ENCODE results near the gene BHLHA15.
A peak's percentile ranks its signal among the peaks of the same experiment; 100 is the strongest.

Gene BHLHA15

GRCh38 chr7:98187138-98187502 lies 24.1 kb upstream of the BHLHA15 start:
- no peak for DNase-seq (ENCODE audit: low spot score)

DNA sequence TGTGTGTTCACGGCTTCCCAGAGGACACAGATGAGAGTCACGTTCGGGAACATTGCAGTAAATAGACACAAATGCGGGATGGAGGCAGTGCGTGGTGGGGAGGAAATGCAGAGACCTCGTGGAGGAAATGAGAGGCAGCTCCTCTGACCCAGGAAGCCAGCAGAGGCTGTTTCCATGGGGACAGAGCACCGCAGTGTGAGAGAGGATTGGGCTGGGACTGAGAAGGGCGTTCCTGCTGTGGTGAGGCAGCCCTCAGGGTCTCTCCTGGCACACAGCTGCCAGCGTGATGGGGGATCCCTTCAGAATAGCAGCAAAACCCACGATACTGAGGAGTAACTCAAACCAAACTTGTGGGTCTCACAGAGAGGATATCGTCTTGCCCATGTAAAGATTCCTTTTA lies 21.7 kb upstream of the BHLHA15 start:
- DNase-seq (ENCODE audit: low spot score): no peak

GRCh38 chr7:98191668-98192431 lies 19.4 kb upstream of the BHLHA15 start:
- no peak for DNase-seq (ENCODE audit: low spot score)

DNA sequence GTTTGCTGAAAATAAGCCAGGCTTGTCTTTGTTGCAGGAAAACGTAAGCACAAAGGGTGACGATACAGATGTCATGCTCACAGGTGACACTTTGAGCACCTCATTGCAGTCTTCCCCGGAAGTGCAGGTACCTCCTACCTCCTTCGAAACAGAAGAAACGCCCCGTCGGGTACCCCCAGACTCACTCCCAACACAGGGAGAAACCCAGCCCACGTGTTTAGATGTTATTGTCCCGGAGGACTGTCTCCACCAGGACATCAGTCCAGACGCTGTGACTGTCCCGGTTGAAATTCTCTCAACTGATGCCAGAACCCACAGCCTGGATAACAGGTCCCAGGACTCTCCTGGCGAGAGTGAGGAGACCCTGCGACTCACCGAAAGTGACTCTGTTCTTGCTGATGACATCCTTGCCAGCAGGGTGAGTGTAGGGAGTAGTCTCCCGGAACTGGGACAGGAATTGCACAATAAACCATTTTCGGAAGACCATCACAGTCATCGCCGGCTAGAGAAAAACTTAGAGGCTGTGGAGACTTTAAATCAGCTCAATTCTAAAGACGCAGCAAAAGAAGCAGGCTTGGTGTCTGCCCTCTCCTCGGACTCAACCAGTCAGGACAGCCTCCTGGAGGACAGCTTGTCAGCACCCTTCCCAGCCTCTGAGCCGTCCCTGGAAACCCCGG lies 18.3 kb upstream of the BHLHA15 start:
- no peak for DNase-seq (ENCODE audit: low spot score)

GRCh38 chr7:98193474-98194180 lies 17.6 kb upstream of the BHLHA15 start:
- DNase-seq (ENCODE audit: low spot score): no peak

DNA sequence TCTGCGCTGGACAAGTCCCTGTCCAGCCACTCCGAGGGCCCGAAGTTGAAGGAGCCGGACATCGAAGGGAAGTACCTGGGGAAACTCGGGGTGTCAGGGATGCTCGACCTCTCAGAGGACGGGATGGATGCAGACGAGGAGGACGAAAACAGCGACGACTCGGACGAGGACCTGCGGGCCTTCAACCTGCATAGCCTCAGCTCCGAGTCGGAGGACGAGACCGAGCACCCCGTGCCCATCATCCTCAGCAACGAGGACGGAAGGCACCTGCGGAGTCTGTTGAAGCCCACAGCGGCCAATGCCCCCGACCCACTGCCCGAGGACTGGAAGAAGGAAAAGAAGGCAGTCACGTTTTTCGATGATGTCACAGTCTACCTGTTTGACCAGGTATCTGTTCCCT lies 17.1 kb upstream of the BHLHA15 start:
- DNase-seq (ENCODE audit: low spot score): no peak

- no peak for DNase-seq (ENCODE audit: low spot score)
These were observed 16.4 kb upstream of the BHLHA15 start for GRCh38 chr7:98194672-98195457.

DNA sequence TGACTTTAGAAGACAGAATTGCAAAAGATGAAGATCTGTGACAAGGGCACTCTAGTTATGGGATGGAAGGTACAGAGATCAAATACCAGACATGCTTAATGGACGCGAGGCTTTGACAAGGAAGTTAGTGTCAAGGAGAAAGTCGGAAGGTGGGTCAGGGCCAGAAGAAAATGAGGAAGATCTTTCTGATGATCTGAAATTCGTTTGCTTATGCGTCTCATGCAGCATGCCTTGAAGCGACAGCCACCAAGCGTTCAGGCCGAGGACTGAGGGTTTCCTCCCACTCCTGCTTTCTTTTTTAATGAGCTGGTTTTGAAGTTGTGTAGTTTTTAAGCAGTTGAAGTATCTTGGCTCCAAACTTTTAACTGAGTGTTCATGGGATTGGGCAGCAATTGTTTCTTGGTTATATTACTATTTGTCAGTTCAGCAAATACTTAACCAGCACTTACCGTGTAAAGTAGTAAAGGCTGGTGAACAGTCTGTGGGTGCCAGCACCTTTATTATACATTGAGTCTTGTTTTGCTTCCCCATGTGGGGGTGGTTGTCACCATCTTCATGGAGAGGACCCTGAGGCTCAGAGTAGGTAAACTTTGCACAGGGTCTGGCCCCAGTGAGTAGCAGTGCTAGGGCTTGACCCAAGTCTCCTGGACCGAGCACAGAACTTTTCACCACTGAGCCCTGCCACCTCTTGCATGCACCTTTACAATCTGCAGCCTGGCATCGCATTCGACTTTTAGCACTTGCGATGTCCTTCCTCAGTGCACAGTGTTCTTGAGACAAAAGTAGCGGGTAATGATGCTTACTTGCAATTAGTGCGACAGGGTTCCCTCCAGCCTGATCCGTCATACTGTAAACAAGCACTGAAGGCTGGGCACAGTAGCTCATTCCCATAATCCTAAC lies 14.3 kb upstream of the BHLHA15 start:
- DNase-seq (ENCODE audit: low spot score): no peak

DNA sequence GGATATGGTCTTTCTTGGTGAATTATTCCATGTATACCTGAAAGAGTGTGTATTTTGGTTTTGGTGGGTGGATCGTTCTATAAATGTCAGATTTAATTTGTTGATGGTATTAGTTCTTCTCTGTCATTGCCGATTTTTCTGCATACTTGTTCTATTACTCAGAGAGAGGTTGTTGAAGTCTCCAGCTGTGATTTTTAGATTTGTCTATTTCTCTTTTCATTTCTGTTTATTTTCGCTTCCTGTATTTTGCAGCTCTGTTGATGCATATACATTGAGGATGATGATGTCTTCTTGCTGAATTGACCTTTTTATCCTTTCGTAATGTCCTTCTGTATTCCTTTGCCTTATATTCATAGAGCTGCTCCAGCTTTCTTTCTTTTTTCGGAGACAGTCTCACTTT lies 12.1 kb upstream of the BHLHA15 start:
- DNase-seq (ENCODE audit: low spot score): no peak

DNA sequence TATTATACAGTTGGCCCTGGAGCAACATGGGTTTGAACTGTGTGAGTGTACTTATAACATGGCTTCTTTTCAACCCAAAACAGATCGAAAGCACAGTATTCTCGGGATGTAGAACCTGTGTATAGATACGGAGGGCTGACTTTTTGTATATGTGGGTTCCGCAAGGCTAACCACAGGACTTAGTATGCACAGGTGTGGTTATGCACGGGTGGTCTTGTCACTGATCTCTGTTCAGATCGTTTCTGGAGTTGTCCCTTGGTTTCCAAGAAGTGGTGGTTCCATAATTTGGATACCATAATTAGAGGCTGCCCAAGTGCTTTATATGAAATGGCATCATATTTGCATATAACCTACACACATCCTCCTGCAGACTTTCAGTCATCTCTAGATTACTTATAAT lies 10.9 kb upstream of the BHLHA15 start:
- DNase-seq (ENCODE audit: low spot score): peak; percentile 89

- DNase-seq (ENCODE audit: low spot score): peak; percentile 96
These were observed 8.7 kb upstream of the BHLHA15 start for GRCh38 chr7:98202367-98203195.

- DNase-seq (ENCODE audit: low spot score): no peak
These were observed 7.8 kb upstream of the BHLHA15 start for GRCh38 chr7:98203261-98203963.

GRCh38 chr7:98203964-98204605 lies 7.2 kb upstream of the BHLHA15 start:
- no peak for DNase-seq (ENCODE audit: low spot score)

- no peak for DNase-seq (ENCODE audit: low spot score)
These were observed 6.6 kb upstream of the BHLHA15 start for GRCh38 chr7:98204670-98205069.

- no peak for DNase-seq (ENCODE audit: low spot score)
These were observed 5.9 kb upstream of the BHLHA15 start for GRCh38 chr7:98205162-98205845.

DNA sequence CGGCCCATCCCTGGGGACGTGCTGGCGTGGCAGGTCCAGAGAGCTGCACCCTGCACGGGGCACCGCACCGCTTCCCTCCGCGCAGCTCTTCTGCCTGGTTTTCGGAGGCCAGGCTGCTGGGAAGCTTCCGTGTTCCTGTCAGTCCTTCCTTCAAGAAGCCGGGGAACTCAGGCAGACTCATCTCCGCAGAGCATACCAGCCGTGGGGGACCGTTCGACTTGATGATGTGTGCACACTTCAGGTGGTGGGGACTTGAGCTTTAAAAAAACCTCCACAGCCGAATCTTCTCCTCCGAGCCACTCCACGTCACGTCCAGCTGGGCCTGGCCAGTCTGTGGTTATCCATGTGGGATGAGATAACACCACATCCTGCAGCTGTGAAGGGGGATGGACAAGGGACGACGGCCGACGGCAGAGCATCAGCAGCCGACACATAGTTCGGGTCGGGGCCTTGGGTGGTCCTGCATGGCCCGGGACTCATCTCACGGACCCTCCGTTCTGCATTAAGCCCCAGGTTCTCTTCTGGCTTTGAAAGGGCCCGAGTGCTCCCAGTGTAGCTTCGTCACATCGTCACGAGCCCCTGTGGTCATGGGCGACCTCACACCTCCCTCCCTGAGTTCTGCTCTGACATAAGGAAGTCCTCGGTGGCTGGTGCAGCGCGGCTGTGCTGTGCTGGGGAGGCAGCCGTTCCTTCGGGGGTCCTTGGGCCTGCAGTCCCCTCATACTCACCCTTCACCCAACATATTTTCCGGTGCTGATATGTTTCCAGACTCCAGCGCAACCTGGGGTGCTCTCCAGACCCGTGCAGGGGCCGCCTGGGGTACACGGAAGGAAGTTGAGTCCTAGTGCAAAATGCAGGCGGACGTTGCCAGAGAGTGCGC lies 4.5 kb upstream of the BHLHA15 start:
- no peak for DNase-seq (ENCODE audit: low spot score)

GRCh38 chr7:98209166-98209920 lies 1.9 kb upstream of the BHLHA15 start:
- DNase-seq (ENCODE audit: low spot score): no peak

Data from NAMALWA (cell line).